OCI-LY3 (cell line): ENCODE results near the gene MCCC2.

Experiments
- CTCF ChIP-seq: fragments of 200-600, 300-600 bp; sonication (generic); IDR thresholded peaks from 2 replicates; pipeline ENCODE4 v1.5.1; 2014; ENCODE audit warnings: antibody characterized with exemption, low read length, low read depth
- EZH2phosphoT487 ChIP-seq: fragments of 200-600 bp; shearing (Covaris generic); IDR thresholded peaks from 2 replicates; pipeline ENCODE4 v1.6.1; 2018; ENCODE audit warnings: antibody characterized with exemption, mixed run types, low read depth

GRCh38 chr5:71703941-71704340, 116.8 kb downstream of the MCCC2 start:
- TF ChIP-seq CTCF (no peak), EZH2phosphoT487 (no peak)
